ENCODE results near the gene PRKN.

DNA sequence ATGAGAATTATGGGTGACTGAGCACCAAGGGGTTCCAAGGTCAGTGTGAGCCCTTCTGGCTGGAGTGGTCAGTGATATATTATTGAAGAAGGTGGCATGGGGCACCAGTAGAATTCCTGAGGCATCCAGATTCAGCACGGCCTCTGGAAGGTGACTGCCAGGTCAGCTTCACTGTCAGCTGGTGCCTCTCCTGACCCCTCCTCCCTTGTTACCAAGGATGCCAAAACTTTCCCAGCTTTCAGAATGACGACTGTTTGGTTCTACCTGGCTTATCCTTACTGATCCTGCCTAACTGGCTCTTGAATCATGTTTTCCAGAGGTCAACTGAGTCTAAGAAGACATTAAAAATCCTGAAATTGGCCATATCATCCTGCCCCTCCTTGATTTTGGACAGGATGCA lies 1264.5 kb downstream of the PRKN start:
- TF ChIP-seq, protein P1, sequence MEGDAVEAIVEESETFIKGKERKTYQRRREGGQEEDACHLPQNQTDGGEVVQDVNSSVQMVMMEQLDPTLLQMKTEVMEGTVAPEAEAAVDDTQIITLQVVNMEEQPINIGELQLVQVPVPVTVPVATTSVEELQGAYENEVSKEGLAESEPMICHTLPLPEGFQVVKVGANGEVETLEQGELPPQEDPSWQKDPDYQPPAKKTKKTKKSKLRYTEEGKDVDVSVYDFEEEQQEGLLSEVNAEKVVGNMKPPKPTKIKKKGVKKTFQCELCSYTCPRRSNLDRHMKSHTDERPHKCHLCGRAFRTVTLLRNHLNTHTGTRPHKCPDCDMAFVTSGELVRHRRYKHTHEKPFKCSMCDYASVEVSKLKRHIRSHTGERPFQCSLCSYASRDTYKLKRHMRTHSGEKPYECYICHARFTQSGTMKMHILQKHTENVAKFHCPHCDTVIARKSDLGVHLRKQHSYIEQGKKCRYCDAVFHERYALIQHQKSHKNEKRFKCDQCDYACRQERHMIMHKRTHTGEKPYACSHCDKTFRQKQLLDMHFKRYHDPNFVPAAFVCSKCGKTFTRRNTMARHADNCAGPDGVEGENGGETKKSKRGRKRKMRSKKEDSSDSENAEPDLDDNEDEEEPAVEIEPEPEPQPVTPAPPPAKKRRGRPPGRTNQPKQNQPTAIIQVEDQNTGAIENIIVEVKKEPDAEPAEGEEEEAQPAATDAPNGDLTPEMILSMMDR (IDR thresholded peaks at IDR 0.05; ENCODE audit: poor library complexity), result no peak
- no peak for TF ChIP-seq EZH2phosphoT487 (IDR thresholded peaks at IDR 0.05; ENCODE audit: low read depth, severe bottlenecking, unreplicated experiment)
